HUES6 (cell line): ENCODE measurements around the gene GSG1L.
A peak's percentile ranks its signal among the peaks of the same experiment; 100 is the strongest.

Source experiments
- H3K27ac ChIP-seq: 2 replicates; pipeline ENCODE4 v1.7.0; 2013; ENCODE audit warnings: low read depth, mild to moderate bottlenecking, low read length, inconsistent platforms
- H3K27me3 ChIP-seq: 2 replicates; pipeline ENCODE4 v1.6.1; 2013; ENCODE audit warnings: low read length; ENCODE audit not compliant: control insufficient read depth, insufficient read depth
- H3K36me3 ChIP-seq: 2 replicates; pipeline ENCODE4 v1.6.1; 2013; ENCODE audit warnings: low read length; ENCODE audit not compliant: control insufficient read depth, insufficient read depth
- H3K4me1 ChIP-seq: 2 replicates; pipeline ENCODE4 v1.6.1; 2013; ENCODE audit warnings: low read length; ENCODE audit not compliant: control insufficient read depth, insufficient read depth
- H3K4me3 ChIP-seq: 2 replicates; pipeline ENCODE4 v1.5.1; 2013; ENCODE audit warnings: low read depth, low read length
- H3K9ac ChIP-seq: one replicate; pipeline ENCODE4 v1.6.1; 2013; ENCODE audit warnings: mild to moderate bottlenecking, low read length
- H3K9me3 ChIP-seq: 2 replicates; pipeline ENCODE4 v1.6.1; 2013; ENCODE audit warnings: low read depth, low read length; ENCODE audit not compliant: control insufficient read depth, insufficient read depth

GSG1L gene

DNA sequence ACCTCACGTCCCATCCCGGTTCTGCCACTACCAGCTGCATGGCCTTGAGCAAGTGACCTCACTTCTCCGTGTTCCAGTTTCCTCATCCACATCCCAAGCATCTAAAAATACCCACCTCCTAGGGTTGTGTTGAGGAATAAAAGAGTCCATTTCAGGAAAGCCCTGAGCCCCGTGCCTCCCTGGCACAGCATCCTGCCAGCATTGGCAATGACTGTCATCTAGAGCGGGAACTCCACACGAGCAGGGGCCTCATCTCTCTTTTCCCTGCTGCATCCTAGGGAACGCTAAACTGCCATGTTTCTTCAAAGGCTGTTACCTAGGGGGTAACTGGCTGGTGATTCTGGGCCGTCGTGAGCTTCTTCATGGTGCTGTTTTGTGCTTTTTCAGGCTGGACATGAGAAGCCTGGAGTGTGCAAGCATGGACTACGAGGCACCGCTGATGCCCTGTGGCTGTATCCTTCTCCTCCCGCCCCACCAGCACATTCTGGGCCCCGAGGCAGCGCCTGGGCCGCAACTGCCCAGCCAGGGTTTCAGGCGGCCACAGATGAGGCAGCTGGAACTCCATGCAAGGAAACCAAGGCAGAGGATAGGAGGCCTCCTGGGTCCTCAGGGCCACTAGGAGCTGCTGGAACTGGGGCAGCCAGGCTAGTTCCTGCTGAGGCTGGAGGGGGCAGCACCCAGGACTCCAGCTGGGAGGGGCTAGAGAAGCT is 292.2 kb downstream of the GSG1L start:
- Histone ChIP-seq H3K36me3 (peaks cover 9% of the 10 kb centered on the region), H3K4me3 (no peak overlapping the region), H3K9ac (no peak overlapping the region), H3K9me3 (no peaks in the 10 kb centered on the region), H3K4me1 (peaks cover 4% of the 10 kb centered on the region; the same call in 1 of the 2 replicates), H3K27ac (no peak overlapping the region), H3K27me3 (no peaks in the 10 kb centered on the region)

DNA sequence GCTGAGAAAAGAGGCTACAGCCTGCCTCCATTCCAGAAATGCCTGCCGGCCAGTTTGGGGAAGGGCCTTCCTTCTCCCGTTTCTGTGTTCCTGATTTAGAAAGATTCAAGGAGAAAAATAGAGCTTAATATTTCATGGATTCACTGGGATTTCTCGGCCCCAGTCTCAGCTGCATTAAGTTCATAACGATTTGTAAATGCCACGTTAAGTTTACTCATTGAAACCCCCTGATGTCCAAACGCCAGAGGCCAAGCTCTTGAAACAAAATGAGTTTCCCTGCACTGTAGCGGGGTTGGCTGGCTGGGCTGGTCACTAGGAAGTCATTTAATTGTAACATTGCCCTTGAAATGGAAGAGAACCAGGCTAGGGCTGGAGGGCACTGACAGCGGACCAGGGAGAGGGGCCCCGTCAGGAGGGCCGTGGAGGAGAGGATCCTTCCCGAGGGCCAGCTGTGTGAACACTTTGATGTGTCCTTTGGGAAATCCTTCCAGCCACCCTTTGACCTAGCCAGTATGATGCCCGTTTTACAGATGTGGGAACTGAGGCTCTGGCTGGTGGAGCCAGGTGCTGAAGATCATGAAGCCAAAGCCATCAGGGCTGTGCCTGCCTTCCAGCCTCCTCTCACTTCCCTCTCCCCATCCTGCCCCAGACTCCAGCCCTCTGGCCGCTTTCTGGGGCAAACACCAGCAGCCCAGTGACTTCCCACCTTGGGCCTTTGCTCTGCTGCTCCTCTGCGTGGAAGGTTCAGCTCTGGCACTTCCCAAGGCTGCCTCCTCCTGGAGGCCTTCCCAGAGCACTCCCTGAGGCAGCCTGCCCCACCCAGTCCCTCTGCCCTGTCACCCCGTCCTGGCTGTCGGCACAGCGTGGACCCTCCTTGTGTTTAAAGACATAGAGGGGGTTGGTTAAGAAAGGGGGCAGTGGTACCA is 293.0 kb downstream of the GSG1L start:
- 0 out of 2 replicates have a peak overlapping the region, but pooled peaks have one; percentile 8 for H3K27ac ChIP-seq
- H3K9ac ChIP-seq, result no peak overlapping the region
- no peak overlapping the region for H3K4me3 ChIP-seq
- no peaks in the 10 kb centered on the region for H3K27me3 ChIP-seq
- H3K36me3 ChIP-seq, result peaks cover 11% of the 10 kb centered on the region
- H3K4me1 ChIP-seq, result peaks cover 4% of the 10 kb centered on the region; the same call in 1 of the 2 replicates
- no peaks in the 10 kb centered on the region for H3K9me3 ChIP-seq

GRCh38 chr16:27769561-27770255 is 293.8 kb downstream of the GSG1L start:
- H3K27me3 ChIP-seq, result no peaks in the 10 kb centered on the region
- no peaks in the 10 kb centered on the region for H3K9me3 ChIP-seq
- H3K27ac ChIP-seq, result 0 out of 2 replicates have a peak overlapping the region, but pooled peaks have one; percentile 8
- no peak overlapping the region for H3K4me3 ChIP-seq
- peaks cover 4% of the 10 kb centered on the region; the same call in 1 of the 2 replicates for H3K4me1 ChIP-seq
- no peak overlapping the region for H3K9ac ChIP-seq
- H3K36me3 ChIP-seq, result peaks cover 15% of the 10 kb centered on the region

DNA sequence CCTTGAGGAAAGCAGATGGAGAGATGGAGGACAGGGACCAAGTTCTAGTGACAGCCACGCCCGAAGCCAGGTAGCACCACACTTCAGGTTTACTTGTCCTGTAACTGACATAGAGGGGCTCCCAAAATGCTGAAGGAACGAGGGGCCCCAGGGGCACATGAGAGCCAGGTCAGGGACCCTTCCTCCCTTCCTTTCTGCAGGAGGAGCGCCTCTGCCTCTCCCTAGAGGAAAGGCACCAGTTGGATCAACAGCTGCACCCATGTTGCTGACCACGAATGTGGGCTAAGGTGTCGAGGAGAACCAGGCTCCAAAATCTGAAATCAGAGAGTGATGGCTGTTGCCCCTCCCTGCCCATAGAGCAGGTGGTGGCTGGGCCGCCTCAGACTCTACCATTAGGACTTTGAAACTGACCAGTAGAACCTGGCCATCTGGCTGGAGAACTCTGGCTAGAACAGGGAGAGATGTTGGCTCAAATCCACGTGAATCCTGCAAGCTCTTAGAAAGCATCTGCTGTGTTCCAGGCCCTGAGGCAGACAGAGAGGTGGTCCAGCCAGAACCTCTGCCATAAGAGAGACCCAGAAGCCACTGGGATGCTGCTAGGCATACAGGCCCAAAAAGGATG is 294.8 kb downstream of the GSG1L start:
- no peaks in the 10 kb centered on the region for H3K27me3 ChIP-seq
- peaks cover 19% of the 10 kb centered on the region for H3K36me3 ChIP-seq
- H3K4me1 ChIP-seq, result peaks cover 4% of the 10 kb centered on the region; the same call in 1 of the 2 replicates
- no peak overlapping the region for H3K27ac ChIP-seq
- no peak overlapping the region for H3K4me3 ChIP-seq
- peaks cover 2% of the 10 kb centered on the region; the same call in 1 of the 2 replicates for H3K9me3 ChIP-seq
- no peak overlapping the region for H3K9ac ChIP-seq

DNA sequence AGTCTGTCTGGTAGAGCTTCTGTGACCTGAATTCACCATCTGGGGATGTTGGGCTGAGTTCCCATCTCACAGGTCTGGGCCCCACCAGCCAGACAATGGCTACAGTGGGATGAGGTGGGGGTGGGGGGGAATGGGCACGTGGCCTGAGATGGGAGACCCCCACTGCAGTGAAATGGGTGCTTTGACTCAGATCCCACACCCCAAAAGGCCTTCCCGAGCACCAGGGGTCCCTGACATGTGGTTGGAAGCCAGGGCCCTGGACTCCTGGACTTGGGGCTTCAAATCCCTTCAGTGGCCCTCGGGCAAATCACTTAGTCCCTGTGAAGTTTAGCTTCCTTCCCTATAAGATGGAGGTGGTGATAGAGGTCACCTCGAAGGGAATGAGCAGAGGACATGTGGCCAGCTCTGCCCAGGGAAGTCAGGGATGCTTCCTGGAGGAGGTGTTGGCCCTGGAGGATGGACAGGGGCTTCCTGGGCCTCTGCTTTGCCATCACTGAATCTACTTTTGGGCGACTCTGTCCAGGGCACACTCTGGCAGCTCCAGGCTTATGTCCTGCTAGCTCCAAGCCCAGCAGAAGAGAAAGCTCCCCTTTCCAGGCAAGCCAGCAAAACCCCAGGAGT is 295.4 kb downstream of the GSG1L start:
- Histone ChIP-seq H3K27ac (no peak overlapping the region), H3K4me1 (peaks cover 4% of the 10 kb centered on the region; the same call in 1 of the 2 replicates), H3K4me3 (no peak overlapping the region)

DNA sequence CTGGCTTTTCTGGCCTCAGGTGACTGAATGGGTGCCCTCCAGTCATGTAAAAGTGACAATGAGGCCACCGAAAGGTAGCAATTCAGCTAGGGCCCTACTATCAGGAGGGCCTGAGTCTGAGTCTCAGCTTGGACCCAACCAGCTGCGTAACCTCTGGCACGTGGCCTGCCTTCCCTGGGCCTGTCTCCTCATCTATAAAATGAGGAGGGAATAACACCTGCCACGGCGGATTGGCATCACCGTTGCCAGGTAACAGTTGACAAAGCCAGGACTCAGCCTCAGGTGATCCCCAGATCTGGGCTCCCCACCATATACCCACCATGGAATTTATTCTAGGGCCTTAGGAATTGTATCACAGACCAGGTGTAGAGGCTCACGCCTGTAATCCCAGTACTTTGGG is 296.4 kb downstream of the GSG1L start:
- H3K27me3 ChIP-seq, result no peaks in the 10 kb centered on the region
- H3K9me3 ChIP-seq, result peaks cover 2% of the 10 kb centered on the region; the same call in 1 of the 2 replicates
- H3K36me3 ChIP-seq, result peaks cover 24% of the 10 kb centered on the region
- H3K4me1 ChIP-seq, result peaks cover 4% of the 10 kb centered on the region; the same call in 1 of the 2 replicates
- no peak overlapping the region for H3K4me3 ChIP-seq
- H3K27ac ChIP-seq, result no peak overlapping the region
- H3K9ac ChIP-seq, result no peak overlapping the region

More for the DNA sequence above, 295.4 kb downstream of the GSG1L start:
- Histone ChIP-seq H3K9me3 (peaks cover 2% of the 10 kb centered on the region; the same call in 1 of the 2 replicates), H3K36me3 (peaks cover 19% of the 10 kb centered on the region), H3K9ac (no peak overlapping the region), H3K27me3 (no peaks in the 10 kb centered on the region)

DNA sequence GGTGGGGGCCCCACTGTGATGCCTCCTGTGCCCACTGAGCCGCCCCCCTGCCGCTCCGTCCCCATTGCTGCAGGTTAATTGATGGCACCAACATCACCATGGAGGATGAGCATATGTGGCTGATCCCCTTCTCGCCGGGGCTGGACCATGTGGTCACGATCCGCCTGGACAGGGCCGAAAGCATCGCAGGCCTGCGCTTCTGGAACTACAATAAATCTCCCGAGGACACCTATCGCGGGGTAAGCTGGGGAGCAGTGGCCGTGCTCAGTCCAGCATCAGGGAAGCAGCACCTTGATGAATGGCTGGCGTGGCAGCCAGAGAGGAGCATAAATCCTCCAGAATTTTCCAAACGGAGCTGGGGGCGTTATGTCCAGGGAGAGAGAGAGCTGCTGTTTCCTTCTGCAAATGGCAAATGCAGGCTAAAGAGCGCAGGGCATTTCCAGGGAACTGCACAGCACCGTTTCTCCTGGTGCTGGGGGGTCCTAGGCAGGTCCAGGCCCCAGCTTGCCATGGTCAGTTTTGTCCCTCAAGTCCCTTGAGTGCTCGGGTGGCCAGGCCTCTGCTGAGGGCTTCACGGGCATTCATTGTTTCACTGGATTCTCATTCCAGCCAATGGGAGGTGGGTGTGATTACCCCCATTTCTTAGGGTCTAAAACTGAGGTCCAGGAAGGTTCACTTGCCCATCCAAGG is 297.1 kb downstream of the GSG1L start:
- Histone ChIP-seq H3K27me3 (no peaks in the 10 kb centered on the region), H3K36me3 (peaks cover 26% of the 10 kb centered on the region), H3K9ac (no peak overlapping the region), H3K4me3 (no peak overlapping the region), H3K4me1 (peaks cover 8% of the 10 kb centered on the region; the same call in 1 of the 2 replicates), H3K27ac (no peak overlapping the region), H3K9me3 (peaks cover 2% of the 10 kb centered on the region; the same call in 1 of the 2 replicates)

DNA sequence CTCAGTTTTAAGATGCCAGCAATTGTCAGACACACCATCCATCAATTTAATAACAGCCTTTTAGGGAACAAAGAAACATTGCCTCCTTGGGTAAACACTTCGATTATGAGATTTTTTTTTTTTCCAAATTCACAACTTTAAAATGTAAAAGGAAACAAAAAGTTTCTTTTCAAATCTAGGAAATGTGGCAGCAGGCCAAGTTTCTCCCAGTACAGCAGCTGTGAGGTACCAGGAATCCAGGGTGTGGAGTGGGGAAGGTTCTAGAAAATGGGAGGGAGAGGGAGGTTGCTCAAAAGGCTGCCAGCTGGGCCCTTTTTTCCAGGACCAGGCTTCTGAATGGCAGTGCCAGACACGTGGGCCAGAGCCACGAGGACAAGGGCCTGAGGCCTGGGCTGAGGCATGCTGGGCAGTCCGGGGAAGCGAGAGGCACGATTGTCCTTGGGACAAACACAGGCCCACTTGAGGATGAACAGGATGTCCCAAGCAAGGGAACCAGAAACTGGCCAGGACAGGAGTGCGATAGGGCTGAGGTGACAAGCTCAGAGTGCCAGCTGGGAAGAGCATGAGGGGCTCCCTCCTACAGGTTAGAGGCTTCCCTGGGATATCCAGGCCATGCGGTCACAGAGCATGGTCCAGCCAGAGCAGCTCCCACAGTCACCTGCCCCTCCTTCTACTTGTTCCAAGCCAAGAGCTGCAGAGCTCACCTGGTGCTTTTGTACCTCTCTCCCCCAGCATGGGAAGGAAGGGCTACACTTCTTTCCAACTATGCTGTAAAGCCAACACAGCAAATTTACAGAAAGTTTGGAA is 298.4 kb downstream of the GSG1L start:
- Histone ChIP-seq H3K4me1 (peaks cover 8% of the 10 kb centered on the region; the same call in 1 of the 2 replicates), H3K9me3 (peaks cover 2% of the 10 kb centered on the region; the same call in 1 of the 2 replicates), H3K4me3 (no peak overlapping the region), H3K9ac (no peak overlapping the region), H3K27ac (no peak overlapping the region), H3K27me3 (no peaks in the 10 kb centered on the region), H3K36me3 (peaks cover 24% of the 10 kb centered on the region)

DNA sequence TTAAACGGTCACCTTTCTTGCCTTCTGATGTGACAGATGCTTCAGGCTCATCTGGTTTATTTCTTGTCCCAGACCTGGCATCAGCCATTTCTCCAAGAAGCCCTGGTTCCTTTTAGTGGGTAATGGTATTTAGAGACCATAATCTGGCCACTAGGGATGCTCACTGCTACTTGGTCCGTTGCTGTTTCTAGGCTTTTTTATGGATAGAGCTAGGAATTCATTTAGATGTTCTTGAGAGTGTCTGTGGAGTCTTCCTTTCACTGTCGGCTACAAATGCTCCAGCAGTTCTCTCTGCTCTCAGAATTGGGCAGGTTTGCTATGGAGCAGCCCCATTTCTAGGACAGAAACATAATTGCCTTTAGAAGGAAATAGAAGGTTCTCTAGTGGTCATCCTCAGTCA is 299.1 kb downstream of the GSG1L start:
- Histone ChIP-seq H3K27ac (no peak overlapping the region), H3K4me3 (no peak overlapping the region), H3K9me3 (peaks cover 2% of the 10 kb centered on the region; the same call in 1 of the 2 replicates), H3K4me1 (peaks cover 8% of the 10 kb centered on the region; the same call in 1 of the 2 replicates), H3K27me3 (no peaks in the 10 kb centered on the region), H3K36me3 (peaks cover 20% of the 10 kb centered on the region; the same call in 1 of the 2 replicates), H3K9ac (no peak overlapping the region)
